Posterior vena cava (tissue), 2 donors: ENCODE data around the gene SMIM44. TPM values are rescaled to one million over a fixed set of nuclear protein-coding genes. Genes with fewer than 3 reads are reported as not detected.

Experiments used
- DNase-seq: peaks from one replicate; pipeline ENCODE4 v3.0.0-alpha.2; 2020; ENCODE audit warnings: low spot score
- intact Hi-C, 2 donors: fragments of 100-400 bp; cut with DNase I; formaldehyde crosslinking; loops; one replicate each; pipeline versions ENCODE4 v1.14.1 to v1.14.2; 2022 to 2023
- total RNA-seq, 2 donors: library from RNA; stranded (reverse); fragmentation: NEBNext Ultra II Directional; extraction: Animal tissue kit (Norgen Biotek cat#: 25700); gene quantifications; one replicate each; pipeline ENCODE4 v1.2.1, GENCODE V29; 2021
- donor health status: DM: yes; HTN: yes; CAD: no.
- donor health status: DM: yes; HTN: yes; CAD: no.

Gene SMIM44
- total RNA-seq, 2 donors from 2014 or later = not detected

DNA sequence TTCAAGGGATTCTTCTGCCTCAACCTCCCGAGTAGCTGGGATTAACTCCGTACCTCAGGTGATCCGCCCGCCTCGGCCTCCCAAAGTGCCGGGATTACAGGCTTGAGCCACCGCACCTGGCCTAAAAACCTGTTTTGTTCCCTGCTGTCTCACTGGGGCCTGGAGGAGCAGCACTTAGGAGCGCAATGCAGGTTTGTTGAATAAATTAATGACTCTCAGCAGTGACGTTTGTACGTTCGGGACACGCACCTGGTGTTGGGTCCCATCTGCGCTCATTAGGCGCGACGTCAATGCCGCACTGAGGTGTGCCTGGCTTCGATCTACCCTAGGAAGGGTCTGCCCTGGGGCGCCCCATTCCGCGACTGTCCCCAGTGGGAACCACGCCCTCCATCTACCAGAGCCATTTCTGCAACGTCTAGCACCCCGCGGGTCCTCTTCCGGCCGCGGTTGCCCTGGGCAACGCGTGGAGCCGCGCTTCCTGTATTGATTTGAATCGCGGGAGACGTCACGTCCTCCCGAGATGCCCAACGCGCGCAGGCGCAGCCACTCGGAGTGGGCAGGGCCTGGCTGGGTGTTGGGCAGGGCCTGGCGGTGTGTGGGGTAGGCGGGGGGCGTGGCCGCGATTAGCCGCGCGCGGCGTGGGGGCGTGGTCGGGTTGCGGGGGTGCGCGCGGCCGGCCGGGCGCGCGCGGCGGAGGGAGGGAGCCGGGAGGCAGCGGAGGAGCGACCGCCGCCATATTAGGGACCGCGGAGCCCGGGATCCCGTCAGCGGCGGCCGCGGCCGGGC, 22.6 kb upstream of the SMIM44 start, which contains the start of gene FZR1:
Gene FZR1 (plus strand): TSS at position 714 of the 786 bp plus-strand sequence. CDS start 16,679 bp downstream, outside the sequence.
- DNase-seq = peak; percentile 100
- intact Hi-C loops = no loop called here

DNA sequence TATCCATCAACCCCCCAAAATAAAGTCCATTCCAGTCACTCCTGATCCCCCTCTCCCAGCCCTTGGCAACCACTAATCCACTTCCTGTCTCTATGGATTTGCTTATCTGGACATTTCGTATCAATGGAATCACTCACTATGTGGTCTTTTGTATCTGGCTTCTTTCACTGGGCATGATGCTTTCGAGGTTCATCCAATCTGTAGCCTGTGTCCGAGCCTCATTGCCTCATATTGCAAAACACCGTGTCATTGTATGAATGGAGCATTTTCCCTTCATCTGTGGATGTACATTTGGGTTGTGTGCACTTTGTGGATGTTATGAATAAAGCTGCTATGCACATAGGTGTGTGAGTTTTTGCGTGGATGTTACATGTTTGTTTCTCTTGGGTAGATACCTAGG, 21.5 kb upstream of the SMIM44 start:
- intact Hi-C loops = no loop called here

DNA sequence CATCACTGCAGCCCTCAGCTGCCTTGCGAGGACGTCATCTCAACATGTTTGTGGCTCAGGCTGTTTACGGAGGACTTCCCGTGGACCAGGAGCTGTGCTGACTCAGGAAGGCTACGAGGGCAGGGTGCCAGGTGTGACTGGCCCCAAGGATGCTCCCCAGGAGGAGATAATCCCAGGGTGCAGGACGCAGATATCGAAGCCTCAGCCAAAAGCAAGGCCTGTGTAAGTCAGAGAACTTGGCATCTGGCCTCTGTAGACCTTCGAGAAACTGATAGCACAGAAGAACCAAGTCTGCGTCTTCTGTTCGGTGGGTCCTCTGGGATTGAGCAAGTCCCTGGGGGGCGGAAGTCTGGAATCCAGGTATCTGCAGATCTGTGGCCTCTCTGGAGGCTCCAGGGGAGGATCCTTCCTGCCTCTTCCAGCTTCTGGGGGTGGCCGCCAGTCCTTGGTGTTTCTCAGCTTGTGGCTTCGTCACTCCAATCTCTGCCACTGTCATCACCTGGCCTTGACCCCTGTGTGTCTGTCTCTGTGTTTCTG, 19.9 kb upstream of the SMIM44 start:
- intact Hi-C loops = no loop called here
- no peak for DNase-seq

More for the DNA sequence above, 21.5 kb upstream of the SMIM44 start:
- DNase-seq = no peak

DNA sequence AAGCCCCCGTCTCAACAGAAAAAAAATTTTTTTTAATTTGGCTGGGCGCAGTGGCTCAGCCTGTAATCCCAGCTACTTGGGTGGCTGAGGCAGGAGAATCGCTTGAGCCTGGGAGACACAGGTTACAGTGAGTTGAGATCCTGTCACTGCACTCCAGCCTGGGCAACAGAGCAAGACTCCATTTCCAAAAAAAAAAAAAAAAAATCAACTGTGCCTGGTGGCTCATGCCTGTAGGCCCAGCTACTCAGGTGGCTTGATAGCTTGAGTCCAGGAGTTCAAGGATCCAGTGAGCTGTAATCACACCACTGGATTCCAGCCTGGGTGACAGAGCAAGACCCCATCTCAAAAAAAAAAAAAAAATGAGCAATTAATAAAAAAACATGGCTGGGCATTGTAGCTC, 18.5 kb upstream of the SMIM44 start:
- DNase-seq = no peak
- intact Hi-C loops = no loop called here

DNA sequence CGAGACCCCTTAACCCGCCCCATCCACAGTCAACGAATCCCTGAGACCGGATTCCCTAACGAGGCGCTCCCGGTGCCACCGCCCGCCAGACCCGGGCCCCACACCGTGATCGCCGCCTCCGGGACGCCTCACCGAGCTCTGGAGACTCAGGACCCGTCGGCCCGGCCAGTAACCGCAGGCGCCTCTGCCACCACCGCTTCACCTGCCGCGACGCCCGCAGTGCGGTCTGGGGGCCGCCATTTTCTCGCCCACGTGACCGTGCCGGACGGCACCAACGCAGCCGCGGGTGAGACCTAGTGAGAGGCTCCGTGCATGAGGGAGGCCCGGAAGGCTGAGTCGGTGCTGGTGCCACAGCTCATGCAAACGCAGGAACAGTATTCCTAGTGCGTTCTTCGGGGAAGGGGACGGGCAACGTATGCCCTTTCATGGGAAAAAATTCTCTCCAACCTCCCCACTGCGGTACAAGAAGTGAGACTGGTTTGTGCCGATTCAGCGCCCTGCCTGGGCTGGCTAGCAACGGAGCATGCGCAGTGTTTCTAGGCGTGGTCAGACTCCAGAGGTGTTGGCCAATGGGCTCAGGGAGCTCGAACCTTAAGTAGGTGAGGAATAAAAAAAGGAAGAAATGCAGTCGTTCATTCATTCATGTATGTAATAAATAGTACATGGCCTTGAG, 17.3 kb upstream of the SMIM44 start, which contains the start of gene DOHH:
Gene DOHH (minus strand): TSS at position 246 of the 673 bp plus-strand sequence. CDS start 3,860 bp downstream, outside the sequence.
- peak; percentile 98 for DNase-seq
- intact Hi-C loops = no loop called here

DNA sequence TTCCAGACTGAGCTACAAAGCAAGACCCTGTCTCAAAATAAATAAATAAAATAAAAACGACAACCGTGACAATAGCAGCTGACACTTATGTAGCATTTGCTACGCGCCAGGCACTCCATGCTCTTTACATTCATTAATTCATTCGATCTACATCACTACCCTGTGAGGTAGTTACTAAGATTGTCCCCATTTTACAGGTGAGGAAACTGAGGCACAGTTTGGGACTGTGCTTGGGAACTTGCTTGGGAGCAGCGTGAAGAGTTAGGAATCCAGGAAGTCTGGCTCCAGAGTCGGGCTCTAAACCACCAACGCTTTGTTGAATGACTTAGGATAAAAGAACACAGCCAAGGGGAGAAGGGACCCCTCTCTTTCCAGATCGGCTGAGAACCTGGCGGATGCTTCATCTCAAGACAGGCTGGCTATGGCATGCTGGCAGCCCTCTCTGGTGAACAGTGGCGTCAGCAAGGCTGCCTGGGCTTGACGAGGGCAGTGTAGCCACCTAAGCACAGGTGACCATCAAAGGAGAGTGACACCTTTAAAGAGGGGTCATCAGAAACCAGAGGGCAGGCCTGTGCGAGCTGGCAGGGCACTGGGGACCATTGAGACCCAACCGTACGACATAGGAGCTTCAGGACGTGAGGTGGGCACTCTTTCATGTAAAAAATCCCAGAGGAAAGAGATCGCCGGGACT, 16.6 kb upstream of the SMIM44 start:
- no peak for DNase-seq
- intact Hi-C loops = no loop called here

DNA sequence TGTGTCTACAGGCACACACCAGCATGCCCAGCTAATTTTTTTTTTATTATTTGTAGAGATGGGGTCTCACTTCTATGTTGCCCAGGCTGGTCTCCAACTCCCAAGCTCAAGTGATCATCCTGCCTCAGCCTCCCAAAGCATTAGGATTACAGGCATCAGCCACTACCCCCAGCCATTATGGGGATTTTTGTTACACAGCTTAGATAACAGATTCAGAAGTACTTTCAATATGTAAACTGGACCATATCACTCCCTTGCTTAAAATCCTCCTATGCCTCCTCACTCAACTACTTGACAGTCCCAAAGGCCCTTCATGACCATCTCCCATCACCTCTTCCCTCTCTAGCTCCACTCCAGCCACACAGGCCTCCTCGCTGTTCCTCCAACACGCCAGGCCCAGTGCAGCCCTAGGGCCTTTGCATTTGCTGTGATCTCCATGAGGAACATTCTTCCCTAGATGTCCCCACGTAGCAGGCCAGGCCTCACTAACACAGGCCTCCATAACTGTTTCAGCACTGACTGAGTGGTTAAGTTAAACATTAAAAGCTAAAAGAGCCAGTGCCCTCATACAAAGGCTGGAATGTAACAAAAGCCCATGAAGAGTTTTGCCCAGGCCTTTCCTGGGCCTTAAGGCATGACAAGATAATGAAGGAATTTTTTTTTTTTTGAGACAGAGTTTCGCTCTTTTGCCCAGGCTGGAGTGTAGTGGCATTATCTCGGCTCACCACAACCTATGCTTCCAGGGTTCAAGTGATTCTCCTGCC, 14.7 kb upstream of the SMIM44 start:
- intact Hi-C loops = no loop called here
- no peak for DNase-seq

DNA sequence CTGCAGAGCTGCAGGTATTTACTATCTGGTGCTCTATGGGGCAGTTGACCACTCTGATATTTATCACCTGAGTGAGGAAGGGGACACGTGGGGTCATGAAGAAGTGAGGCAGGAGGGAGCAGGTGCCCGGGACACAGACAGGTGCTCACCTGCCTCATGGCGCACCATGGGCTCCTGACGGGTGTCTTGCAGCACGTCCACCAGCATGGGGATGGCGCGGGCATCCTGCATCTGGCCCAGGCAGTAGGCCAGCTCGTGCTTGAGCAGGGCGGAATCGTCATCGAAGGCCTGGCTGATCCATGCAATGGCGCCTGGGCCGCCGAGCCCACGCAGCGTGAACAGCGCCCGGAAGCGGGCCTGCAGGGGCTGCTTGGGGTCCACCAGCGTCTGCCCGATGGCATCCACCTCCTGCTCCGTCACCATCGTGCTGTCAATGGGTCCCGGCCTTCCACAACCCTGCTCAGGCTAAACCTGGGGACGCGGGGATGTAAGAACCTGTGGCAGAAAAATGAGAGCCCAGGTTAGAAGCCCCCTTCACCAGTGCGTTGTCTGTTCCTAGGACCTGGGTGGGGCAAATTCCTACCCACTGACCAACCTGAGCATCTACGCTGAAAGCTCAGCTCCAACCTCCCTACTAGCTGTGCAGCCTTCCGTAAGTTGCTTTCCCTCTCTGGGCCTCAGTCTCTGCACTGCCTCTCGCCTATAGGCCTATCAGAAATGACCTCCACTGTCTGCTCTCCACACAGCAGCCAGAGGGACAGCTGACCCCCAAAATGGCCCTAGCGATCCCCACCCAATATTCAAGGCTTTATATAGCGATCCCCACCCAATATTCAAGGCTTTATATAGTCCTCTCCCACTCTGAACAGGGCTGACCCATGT, 13.4 kb upstream of the SMIM44 start:
- no peak for DNase-seq
- intact Hi-C loops = no loop called here

DNA sequence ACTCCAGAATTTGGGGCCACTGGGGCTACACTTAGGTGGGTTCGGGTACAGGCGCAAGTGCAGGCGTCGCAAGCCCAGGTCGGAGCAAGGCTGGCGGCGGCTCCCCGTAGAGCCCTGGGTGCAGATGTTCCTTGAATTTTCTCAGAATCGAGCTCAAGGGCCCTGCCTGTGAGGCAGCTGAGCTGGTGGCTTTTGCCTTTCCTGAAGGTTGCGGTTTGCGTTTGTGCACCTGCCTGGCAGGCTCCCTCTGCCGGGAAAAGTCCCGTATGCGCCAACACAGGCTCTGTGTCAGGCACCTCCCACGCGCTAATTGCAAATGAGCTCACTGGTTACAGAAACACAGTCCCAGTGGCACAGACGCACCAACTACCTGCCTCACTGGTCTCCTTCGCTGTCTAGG, 11.3 kb upstream of the SMIM44 start:
- no peak for DNase-seq
- intact Hi-C loops = no loop called here

DNA sequence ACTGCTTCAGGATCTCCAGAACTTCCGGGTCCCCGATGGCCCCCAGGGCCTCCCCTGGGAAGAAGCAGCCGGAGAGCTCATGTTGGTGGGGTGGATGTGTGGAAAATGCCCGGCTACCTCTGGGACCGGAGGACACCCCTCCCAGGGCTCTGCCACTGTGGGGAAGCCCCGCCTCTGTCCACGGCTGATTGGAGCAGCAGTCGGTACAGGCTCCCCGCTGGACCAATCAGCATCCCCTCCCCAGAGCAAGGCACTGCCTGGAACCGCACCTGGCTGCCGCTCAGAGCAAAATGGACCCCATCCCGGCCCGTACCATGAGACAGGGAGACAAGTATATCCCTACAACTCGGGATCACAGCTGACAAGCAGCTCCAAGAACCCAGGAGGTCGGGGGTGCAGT, 10.8 kb upstream of the SMIM44 start:
- intact Hi-C loops = no loop called here
- no peak for DNase-seq

DNA sequence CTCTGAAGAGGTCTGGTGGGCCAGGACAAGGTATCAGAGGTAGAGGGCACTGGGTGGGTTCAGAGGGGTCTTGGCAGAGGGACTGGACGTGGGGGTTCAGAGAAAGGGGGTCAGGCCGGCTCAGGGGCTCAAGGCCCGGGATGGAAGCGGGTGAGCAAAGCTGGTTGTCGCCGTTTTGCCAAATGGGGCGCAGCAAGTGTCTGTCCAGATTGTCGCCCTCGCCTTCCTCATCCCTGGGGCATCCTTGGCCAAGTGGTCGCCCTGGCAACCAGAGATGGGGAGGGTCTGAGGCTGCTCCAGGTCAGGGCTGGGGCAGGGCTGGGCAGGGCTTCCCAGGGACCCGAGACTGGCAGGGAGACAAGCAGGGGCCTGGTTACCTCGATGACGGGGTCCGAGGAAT, 10.4 kb upstream of the SMIM44 start:
- intact Hi-C loops = no loop called here
- DNase-seq = no peak

DNA sequence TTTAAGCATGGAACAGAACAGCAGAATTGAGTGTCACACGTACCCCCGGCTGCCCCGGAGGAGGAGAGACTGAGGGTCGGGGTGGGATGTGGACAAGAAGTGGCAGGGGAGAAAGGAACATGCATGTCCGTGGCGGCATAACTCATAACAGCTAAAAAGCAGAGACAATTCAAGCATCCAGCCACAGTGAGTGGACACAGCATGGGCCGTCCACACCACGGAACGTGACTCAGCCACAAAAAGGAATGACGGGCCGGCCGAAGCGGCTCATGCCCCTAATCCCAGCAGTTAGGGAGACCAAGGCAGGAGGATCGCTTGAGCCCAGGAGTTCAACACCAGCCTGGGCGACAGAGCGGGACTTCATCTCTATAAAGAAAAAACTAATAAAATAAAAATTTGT, 9.7 kb upstream of the SMIM44 start:
- no peak for DNase-seq
- intact Hi-C loops = no loop called here

DNA sequence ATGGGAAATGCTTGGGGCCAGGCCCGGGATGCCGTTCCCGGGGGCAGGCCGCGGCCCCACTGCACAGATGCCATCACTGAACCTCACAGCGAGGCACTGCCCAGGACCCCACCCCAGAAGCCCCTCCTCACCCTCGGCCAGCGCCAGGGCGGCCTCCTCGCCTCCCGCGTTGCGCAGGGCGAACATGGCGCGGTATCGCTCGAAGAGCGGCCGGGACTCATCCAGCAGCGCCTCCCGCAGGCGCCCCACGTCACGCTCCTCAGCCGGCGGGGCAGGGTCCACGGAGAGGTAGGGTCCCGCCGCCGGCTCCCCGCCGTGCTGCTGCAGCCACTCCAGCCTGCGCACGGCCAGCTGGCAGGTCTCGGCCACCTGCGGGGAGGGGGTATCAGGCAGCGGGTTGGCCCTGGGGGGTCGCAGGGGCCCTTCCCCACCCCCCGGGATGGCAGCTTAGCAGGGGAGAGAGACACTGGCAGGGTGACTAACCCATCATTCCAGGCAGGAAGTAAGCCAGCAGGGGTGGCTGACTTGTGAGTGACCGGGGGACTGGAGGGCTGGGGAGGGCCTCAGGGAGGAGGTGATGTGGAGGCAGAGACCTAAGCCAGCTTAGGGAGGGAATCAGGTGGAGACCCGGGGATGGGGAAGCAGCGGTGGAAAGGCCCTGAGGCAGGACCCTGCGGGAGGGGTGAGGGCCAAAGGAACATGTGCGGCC, 9.0 kb upstream of the SMIM44 start:
- intact Hi-C loops = no loop called here
- DNase-seq = no peak

DNA sequence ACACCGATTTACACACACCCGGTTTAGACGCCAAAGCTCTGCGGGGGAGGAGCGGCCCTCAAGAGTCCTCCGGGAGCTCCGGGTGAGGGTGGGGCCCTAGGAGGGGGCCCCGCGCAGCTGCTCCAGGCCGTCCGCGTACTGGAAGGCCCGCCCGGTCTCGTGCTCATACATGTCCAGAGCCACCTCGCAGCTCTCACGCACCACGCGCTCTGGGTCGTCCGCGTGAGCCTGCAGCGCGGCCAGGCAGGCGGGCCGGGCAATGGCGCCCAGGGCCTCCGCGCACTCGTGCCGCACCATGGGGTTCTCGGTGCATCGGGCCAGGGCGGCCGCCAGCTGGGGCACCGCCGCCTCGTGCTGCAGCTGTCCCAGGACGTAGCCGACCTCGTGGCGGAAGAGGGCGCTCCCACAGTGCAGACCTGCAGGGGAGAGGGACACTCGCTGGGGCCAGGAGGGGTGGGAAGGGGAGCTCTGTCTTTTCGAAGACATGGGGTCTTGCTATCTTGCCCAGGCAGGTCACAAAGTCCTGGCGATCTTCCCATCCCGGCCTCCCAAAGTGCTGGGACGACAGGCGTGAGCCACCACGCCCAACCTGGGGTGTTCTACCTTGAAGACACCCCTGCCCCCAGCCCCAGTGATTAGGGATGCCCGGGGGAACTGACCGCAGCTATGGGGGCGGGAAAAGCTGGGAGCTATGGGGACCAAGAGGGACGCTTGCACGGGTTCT, 8.3 kb upstream of the SMIM44 start:
- intact Hi-C loops = no loop called here
- DNase-seq = no peak

DNA sequence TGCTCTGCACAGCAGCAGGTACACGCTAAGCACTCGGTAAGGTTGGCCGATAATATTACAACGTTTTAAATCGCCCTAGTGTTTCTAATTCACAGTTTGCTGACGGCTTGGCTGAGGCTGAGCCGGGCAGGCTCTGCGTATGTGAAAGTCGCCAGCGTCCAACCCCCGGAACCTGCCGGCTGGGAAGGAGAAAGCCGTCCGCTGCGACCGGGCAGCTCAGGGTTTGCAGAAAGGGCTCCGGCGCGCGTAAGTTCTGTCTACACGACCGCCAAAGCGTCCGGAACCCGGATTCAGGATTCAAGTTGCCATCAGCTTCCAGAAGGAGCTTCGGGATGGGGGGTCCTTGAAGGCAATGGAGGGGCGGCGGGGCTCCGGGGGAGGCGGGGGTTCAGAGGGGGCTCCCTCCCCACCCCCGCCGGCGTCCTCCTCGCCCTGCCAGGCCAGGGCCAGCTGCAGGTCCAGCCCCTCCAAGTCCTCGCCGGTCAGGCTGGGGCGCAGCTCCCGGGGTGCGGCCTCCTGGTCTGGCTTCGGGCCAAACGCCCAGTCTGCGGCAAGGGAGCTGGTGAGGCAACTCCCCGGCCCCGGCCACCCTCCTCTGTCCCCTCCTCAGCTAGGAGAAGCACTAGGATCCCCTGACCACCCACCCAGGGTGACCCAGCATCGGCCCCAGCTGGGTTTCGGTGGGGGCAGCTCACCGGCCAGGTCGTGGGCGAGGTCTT, 575 bp downstream of the SMIM44 start:
- peak; percentile 81 for DNase-seq
- intact Hi-C loops = no loop called here
